Aorta (tissue), 5 donors: ENCODE results near the gene CYFIP2. TPM values are rescaled to one million over a fixed set of nuclear protein-coding genes. Genes with fewer than 3 reads are reported as not detected.

Experiments
- ATAC-seq: fragments of 200-7000 bp; cut with Tn5 transposase; one replicate; pipeline ENCODE4 v1.9.1; 2022; ENCODE audit warnings: moderate library complexity; ENCODE audit not compliant: low FRiP score
- DNase-seq, 2 donors: peaks; one replicate each; pipeline ENCODE4 v3.0.0-alpha.2; 2020
- H3K27ac ChIP-seq, 2 donors: one replicate each; pipeline ENCODE4 v1.5.1; 2013; ENCODE audit warnings: low read length in 2 of 2, mild to moderate bottlenecking in 2 of 2, moderate library complexity in 2 of 2, control low read depth in 1 of 2, inconsistent platforms in 1 of 2, low read depth in 1 of 2
- H3K27me3 ChIP-seq, 2 donors: one replicate each; pipeline ENCODE4 v1.6.1; 2013; ENCODE audit warnings: control low read depth in 1 of 2, low read length in 1 of 2, mild to moderate bottlenecking in 1 of 2, moderate library complexity in 1 of 2; ENCODE audit not compliant: insufficient read depth in 2 of 2, control insufficient read depth in 1 of 2
- H3K36me3 ChIP-seq, 2 donors: one replicate each; pipeline ENCODE4 v1.6.1; 2013; ENCODE audit warnings: control low read depth in 1 of 2, low read length in 1 of 2, mild to moderate bottlenecking in 1 of 2; ENCODE audit not compliant: insufficient read depth in 2 of 2, control insufficient read depth in 1 of 2
- H3K4me1 ChIP-seq, 2 donors: one replicate each; pipeline ENCODE4 v1.6.1; 2013; ENCODE audit warnings: low read length in 2 of 2, control low read depth in 1 of 2, mild to moderate bottlenecking in 1 of 2, moderate library complexity in 1 of 2; ENCODE audit not compliant: insufficient read depth in 2 of 2, control insufficient read depth in 1 of 2
- H3K4me3 ChIP-seq, 2 donors: one replicate each; pipeline ENCODE4 v1.5.1; 2013; ENCODE audit warnings: low read length in 2 of 2, control low read depth in 1 of 2, mild to moderate bottlenecking in 1 of 2
- H3K9me3 ChIP-seq: one replicate; pipeline ENCODE4 v1.6.1; 2013; ENCODE audit warnings: mild to moderate bottlenecking, low read length; ENCODE audit not compliant: control insufficient read depth
- WGBS, 2 donors: extraction: QIAGEN DNeasy Blood & Tissue Kit; methylation state at CpG; one replicate each; pipeline ENCODE4 v1.1.7; 2013; 5-methylcytosine and 5-hydroxymethylcytosine counted together
- intact Hi-C, 2 donors: fragments of 100-400 bp; cut with DNase I; formaldehyde crosslinking; loops; one replicate each; pipeline versions ENCODE4 v1.14.2 to v1.15.0; 2022
- polyA plus RNA-seq, 2 donors: library from polyadenylated mRNA; stranded (reverse); fragments of 200-250 nt; gene quantifications; one replicate each; pipeline ENCODE4 v1.2.3, GENCODE V29; 2013
- total RNA-seq, 2 donors: library from RNA; stranded (reverse); fragmentation: NEBNext Ultra II Directional; extraction: Animal tissue kit (Norgen Biotek cat#: 25700); gene quantifications; one replicate each; pipeline ENCODE4 v1.2.1, GENCODE V29; 2021
- donor health status: healthy with polysubstance abuse.
- donor health status: Bipolar disorder and iron deficiency.
- donor health status: DM: no; HTN: no; CAD: no.
- donor health status: DM: no; HTN: no; CAD: no.
- donor health status: DM: yes; HTN: yes; CAD: no.

The CYFIP2 gene
- total and polyA plus RNA-seq, 4 donors, result 42.0 to 144 (median 113) TPM

GRCh38 chr5:157303023-157303422 lies 37.1 kb downstream of the CYFIP2 start:
- 92 to 93% methylated on average over 5 of the region's 5 CpGs for WGBS, 2 donors
- no peak for ATAC-seq
- intact Hi-C loops, result no loop called here

GRCh38 chr5:157303667-157304327 lies 37.9 kb downstream of the CYFIP2 start:
- Histone ChIP-seq H3K27me3 (no peaks in the 10 kb centered on the region), H3K9me3 (no peaks in the 10 kb centered on the region), H3K27ac (no peak overlapping the region), H3K36me3 (no peaks in the 10 kb centered on the region), H3K4me1 (no peaks in the 10 kb centered on the region), H3K4me3 (no peak overlapping the region)
- DNase-seq (no peak), ATAC-seq (no peak)
- intact Hi-C loops, result no loop called here
- 68 to 73% methylated on average over 8 of the region's 8 CpGs for WGBS, 2 donors

More at GRCh38 chr5:157303023-157303422, 37.1 kb downstream of the CYFIP2 start:
- no peak for DNase-seq
- Histone ChIP-seq H3K9me3 (no peaks in the 10 kb centered on the region), H3K4me3 (no peak overlapping the region), H3K4me1 (no peaks in the 10 kb centered on the region), H3K36me3 (no peaks in the 10 kb centered on the region), H3K27ac (no peak overlapping the region), H3K27me3 (no peaks in the 10 kb centered on the region)

DNA sequence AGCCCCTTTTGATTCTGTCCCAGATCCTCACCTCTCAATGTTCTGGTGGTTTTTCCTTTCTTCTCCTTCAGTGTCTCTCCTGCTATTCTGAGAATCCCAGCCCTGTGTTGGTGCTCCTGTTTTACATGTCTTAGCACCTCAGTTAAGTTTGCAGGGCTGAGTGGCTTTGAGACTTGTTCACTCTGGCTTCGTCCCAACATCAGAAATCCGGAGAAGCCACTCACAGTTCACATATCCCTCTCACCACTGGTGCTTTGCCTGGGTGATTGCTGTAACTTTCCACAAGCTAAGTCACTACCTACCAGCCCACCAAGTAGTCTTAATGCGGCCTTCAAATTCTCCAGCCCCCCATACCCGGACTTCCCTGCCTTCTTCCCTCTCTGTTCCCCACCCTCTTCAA lies 40.2 kb downstream of the CYFIP2 start:
- WGBS, 2 donors, result 80 to 85% methylated on average over 4 of the region's 4 CpGs
- no peaks in the 10 kb centered on the region for H3K9me3 ChIP-seq
- H3K36me3 ChIP-seq, result no peaks in the 10 kb centered on the region
- intact Hi-C loops, result no loop called here
- no peak overlapping the region for H3K27ac ChIP-seq
- DNase-seq (no peak), ATAC-seq (no peak)
- no peak overlapping the region for H3K4me3 ChIP-seq
- H3K4me1 ChIP-seq, result no peaks in the 10 kb centered on the region
- H3K27me3 ChIP-seq, result no peaks in the 10 kb centered on the region

DNA sequence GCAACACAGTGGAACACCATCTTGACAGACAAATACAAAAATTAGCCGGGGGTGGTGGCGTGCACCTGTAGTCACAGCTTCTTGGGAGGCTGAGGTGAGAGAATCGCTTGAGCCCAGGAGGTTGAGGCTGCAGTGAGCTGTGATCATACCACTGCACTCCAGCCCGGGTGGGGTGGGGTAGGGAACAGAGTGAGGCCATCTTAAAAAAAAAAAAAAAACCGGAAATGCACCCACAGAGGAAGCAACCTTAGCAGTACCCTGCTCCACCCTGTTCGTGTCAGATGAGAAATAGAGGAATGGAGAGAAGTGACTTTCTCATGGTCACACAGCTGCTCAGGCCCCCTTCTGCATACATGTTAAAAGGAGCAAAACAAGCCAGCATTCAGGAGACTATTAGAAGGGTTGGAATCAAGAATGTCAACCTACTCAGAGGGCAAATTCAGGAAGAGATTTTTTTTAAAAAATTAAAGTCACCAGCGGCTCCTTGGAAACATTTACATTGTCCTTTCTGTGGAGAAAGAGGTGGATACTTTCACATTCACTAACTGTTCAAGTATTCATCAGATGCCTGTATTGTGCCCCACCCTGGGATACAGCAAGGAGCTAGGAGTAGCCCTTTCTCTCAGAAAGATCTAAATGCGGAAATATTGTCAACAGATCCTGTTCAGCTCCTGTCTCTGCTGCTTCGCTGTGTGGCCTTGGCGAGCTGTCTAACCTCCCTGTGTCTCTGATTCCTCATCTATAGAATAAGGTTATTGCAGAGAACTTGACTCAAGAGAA lies 41.0 kb downstream of the CYFIP2 start:
- Histone ChIP-seq H3K27ac (no peak overlapping the region), H3K9me3 (no peaks in the 10 kb centered on the region), H3K36me3 (no peaks in the 10 kb centered on the region), H3K4me1 (no peaks in the 10 kb centered on the region), H3K4me3 (no peak overlapping the region), H3K27me3 (no peaks in the 10 kb centered on the region)
- 91 to 94% methylated on average over 10 of the region's 10 CpGs for WGBS, 2 donors
- ATAC-seq (no peak), DNase-seq (no peak)
- intact Hi-C loops, result no loop called here

GRCh38 chr5:157308836-157309465 lies 43.0 kb downstream of the CYFIP2 start:
- H3K4me1 ChIP-seq, result no peaks in the 10 kb centered on the region
- ATAC-seq (no peak), DNase-seq (no peak)
- H3K36me3 ChIP-seq, result no peaks in the 10 kb centered on the region
- H3K27me3 ChIP-seq, result no peaks in the 10 kb centered on the region
- WGBS, 2 donors, result 35 to 36% methylated on average over 8 of the region's 8 CpGs
- no peak overlapping the region for H3K4me3 ChIP-seq
- H3K27ac ChIP-seq, result peak overlapping the region in 1 of 2 donors; percentile 45
- intact Hi-C loops, result no loop called here
- no peaks in the 10 kb centered on the region for H3K9me3 ChIP-seq

GRCh38 chr5:157309796-157310195 lies 43.9 kb downstream of the CYFIP2 start:
- Histone ChIP-seq H3K36me3 (no peaks in the 10 kb centered on the region), H3K9me3 (no peaks in the 10 kb centered on the region), H3K27ac (no peak overlapping the region), H3K4me3 (no peak overlapping the region), H3K27me3 (no peaks in the 10 kb centered on the region), H3K4me1 (no peaks in the 10 kb centered on the region)
- ATAC-seq (no peak), DNase-seq (no peak)
- WGBS, 2 donors, result 84% methylated on average over 14 of the region's 14 CpGs
- intact Hi-C loops, result loop anchor here (5.0 kb wide), 2 partner anchors 57 to 162 kb away; no protein-coding TSS in a partner anchor

GRCh38 chr5:157311595-157311994 lies 45.7 kb downstream of the CYFIP2 start:
- no peak for ATAC-seq
- intact Hi-C loops, result loop anchor here (5.0 kb wide), 2 partner anchors 59 to 164 kb away; no protein-coding TSS in a partner anchor
- 90 to 92% methylated on average over 11 of the region's 11 CpGs for WGBS, 2 donors
- Histone ChIP-seq H3K9me3 (no peaks in the 10 kb centered on the region), H3K36me3 (no peaks in the 10 kb centered on the region), H3K27me3 (no peaks in the 10 kb centered on the region), H3K4me1 (no peaks in the 10 kb centered on the region), H3K4me3 (no peak overlapping the region), H3K27ac (no peak overlapping the region)
- no peak for DNase-seq

DNA sequence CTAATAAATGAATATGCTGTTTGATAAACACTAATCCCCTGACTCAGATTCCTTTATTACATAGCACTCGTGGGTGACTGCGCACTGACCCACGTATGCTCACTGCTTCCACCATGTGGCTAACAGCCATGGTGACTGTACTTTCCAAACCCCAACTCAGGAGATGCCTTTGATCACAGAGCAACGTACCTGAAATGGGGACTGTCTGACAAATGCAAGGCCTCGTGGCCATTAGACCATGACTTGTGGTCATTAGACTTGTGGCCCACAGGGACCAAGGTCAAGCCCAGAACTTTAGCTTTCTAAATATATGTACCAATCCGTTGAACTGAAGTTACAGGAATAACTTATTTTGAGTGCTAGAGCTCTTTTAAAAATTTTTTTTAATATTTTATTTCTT lies 46.6 kb downstream of the CYFIP2 start:
- Histone ChIP-seq H3K27ac (no peak overlapping the region), H3K4me1 (no peaks in the 10 kb centered on the region), H3K27me3 (no peaks in the 10 kb centered on the region), H3K9me3 (no peaks in the 10 kb centered on the region), H3K36me3 (no peaks in the 10 kb centered on the region), H3K4me3 (no peak overlapping the region)
- DNase-seq (peak in 1 of 2 donors; percentile 56), ATAC-seq (no peak)
- intact Hi-C loops, result loop anchor here (2.0 to 5.0 kb wide), 3 partner anchors 60 to 165 kb away; no protein-coding TSS in a partner anchor
- 20 to 28% methylated on average over 6 of the region's 6 CpGs for WGBS, 2 donors
